Epithelial cell of proximal tubule (primary cell): ENCODE results near the gene GLT8D2. TPM values are rescaled to one million over a fixed set of nuclear protein-coding genes. Genes with fewer than 3 reads are reported as not detected.

Experiments
- DNase-seq: peaks from one replicate; pipeline ENCODE4 v3.0.0-alpha.2; 2011; ENCODE audit warnings: low read depth
- H3K4me3 ChIP-seq: 2 replicates; pipeline ENCODE4 v1.5.1; 2011; ENCODE audit warnings: low read depth, mild to moderate bottlenecking, low read length
- CTCF ChIP-seq: conservative IDR thresholded peaks from 2 replicates; pipeline ENCODE4 v1.5.1; 2012; ENCODE audit warnings: low read depth, mild to moderate bottlenecking, low read length
- total RNA-seq: library from RNA; depleted of rRNA; stranded (reverse); fragments of >200 nt; gene quantifications from 2 replicates; pipeline ENCODE4 v1.2.3, GENCODE V29; 2015

Gene GLT8D2
- total RNA-seq, 1 donor from 2014 or later: 0.46 TPM

- H3K4me3 ChIP-seq: no peak overlapping the region
- DNase-seq: no peak
- TF ChIP-seq CTCF: no peak
These were observed 46.4 kb downstream of the GLT8D2 start for GRCh38 chr12:104003596-104003995.

- no peak for DNase-seq
- H3K4me3 ChIP-seq: no peak overlapping the region
- TF ChIP-seq CTCF: no peak
These were observed 47.3 kb downstream of the GLT8D2 start for GRCh38 chr12:104002686-104003085.

DNA sequence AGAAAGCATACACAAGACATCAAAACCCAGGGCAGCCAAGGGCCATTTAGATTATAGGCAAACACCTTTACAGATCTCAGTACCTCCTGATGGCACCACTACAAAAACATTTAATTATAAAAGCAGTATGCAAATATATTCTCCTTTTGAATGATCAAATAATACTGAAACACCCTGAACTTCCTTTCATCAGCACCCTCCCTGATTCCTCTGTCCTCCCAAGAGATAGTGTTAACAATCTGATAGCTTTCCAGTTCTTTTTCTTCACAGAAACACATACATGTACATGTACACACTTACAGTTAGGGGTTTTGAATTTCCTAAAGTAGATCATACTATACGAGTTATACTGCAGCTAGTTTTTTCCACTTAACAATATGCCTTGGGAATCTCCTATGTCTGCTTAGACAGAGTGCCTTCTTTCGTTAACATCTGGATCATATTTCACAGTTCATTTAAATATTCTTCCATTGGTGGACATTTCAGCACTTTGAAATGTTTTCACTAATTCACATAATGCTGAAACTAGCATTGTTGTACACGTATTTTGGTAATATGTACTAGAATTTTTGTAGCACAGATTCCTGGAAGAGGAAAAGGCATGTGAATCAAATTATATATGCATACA, 49.1 kb downstream of the GLT8D2 start:
- no peak for TF ChIP-seq CTCF
- no peak overlapping the region for H3K4me3 ChIP-seq
- DNase-seq: no peak

GRCh38 chr12:103998976-103999375, 51.0 kb downstream of the GLT8D2 start:
- no peak for TF ChIP-seq CTCF
- DNase-seq: no peak
- H3K4me3 ChIP-seq: no peak overlapping the region

DNA sequence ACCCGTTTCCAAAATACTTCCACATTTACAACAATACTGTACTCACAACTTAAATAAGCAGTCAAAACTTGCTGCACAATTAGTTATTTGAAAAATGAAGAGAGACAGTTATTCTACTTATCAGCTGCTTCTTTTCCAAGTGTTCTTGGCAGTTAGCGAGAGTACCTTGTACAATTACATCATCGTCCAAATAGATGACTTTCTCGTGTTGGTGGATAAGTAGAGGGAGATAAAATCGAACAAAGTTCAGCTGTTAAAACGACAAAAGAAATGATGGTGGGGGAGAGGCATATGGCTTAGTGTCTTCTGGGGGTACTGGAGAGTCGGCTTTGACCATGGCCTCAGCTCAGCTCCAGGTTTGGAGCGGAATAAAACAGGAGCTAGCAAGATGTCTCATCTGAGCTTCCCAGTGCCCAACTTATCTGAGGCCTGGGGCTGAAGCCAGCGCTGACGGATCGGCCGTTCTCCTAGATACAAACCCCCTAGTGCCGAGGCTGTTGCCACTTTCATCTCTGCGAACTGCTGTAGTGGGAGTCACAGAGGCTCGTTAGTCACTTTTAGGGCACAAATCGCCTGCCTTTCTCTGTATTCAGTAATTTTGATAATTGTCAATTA, 52.6 kb downstream of the GLT8D2 start:
- TF ChIP-seq CTCF: no peak
- DNase-seq: no peak
- H3K4me3 ChIP-seq: no peak overlapping the region

GRCh38 chr12:103996595-103996994, 53.4 kb downstream of the GLT8D2 start:
- DNase-seq: no peak
- no peak overlapping the region for H3K4me3 ChIP-seq
- TF ChIP-seq CTCF: no peak

DNA sequence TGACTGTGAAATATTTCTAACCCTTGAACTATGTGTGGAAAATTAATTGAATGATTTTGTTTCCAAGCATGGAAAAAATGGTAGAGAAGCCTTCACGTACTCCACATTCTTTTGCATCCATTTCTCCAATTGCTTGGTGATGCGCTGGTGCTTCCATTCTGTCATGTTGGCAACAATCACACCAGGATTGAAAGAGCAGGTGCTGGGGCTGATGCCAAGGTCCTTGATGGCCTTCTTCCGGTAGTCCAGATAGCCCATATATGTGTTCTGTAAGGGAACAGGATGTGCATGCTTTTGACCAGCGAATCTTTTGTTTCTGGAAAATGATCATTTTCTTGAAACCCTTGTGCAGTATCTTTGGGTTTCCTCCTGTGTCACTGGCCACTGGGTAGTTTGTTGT, 55.8 kb downstream of the GLT8D2 start:
- no peak for TF ChIP-seq CTCF
- DNase-seq: no peak
- H3K4me3 ChIP-seq: no peak overlapping the region
